Fibroblast of lung (primary cell): ENCODE measurements around the gene OTOGL.

ENCODE experiments used
- CTCF ChIP-seq, 2 donors: IDR thresholded peaks in 1 of 2; conservative IDR thresholded peaks in 1 of 2; 1 replicate in 1 of 2; 2 replicates in 1 of 2; pipeline ENCODE4 v1.5.1; 2011 to 2012; ENCODE audit warnings: low read length in 2 of 2, control low read depth in 1 of 2, inconsistent platforms in 1 of 2, low read depth in 1 of 2, mild to moderate bottlenecking in 1 of 2
- EZH2 ChIP-seq: IDR thresholded peaks from 2 replicates; pipeline ENCODE4 v1.5.1; 2012; ENCODE audit warnings: low read length, control low read depth, mild to moderate bottlenecking; ENCODE audit errors: missing control alignments

GRCh38 chr12:80332827-80333226, 233.5 kb downstream of the OTOGL start:
- TF ChIP-seq EZH2 (no peak), CTCF (conservative IDR thresholded peaks at IDR 0.05 in 1 of 2, IDR thresholded peaks at IDR 0.05 in 1 of 2; ENCODE audit: low read depth in 1 of 2, low read length in 2 of 2) (no peak)
